Fibroblast of lung (primary cell): ENCODE results near the gene CC2D2B. TPM values are rescaled to one million over a fixed set of nuclear protein-coding genes. Genes with fewer than 3 reads are reported as not detected.
"Not testable (repeated sequence)": the region's sequence is repeated elsewhere in the genome, so short reads cannot be mapped to it uniquely, and the experiment has no call there.

ENCODE experiments used
- DNase-seq, 2 donors: peaks; one replicate each; pipeline versions ENCODE4 v3.0.0 to v3.0.0-alpha.2; 2010; ENCODE audit warnings: low read depth in 2 of 2
- H2AFZ ChIP-seq: 2 replicates; pipeline ENCODE4 v1.5.1; 2012; ENCODE audit warnings: low read length, control low read depth, inconsistent platforms
- H3K27ac ChIP-seq: 2 replicates; pipeline ENCODE4 v1.5.1; 2011; ENCODE audit warnings: low read length, control low read depth; ENCODE audit not compliant: insufficient read depth
- H3K27me3 ChIP-seq: 2 replicates; pipeline ENCODE4 v1.5.1; 2011; ENCODE audit warnings: mild to moderate bottlenecking, low read length; ENCODE audit not compliant: control insufficient read depth, insufficient read depth
- H3K36me3 ChIP-seq: 2 replicates; pipeline ENCODE4 v1.5.1; 2011; ENCODE audit warnings: low read length; ENCODE audit not compliant: control insufficient read depth, insufficient read depth
- H3K4me1 ChIP-seq: 2 replicates; pipeline ENCODE4 v1.5.1; 2011; ENCODE audit warnings: low read length; ENCODE audit not compliant: control insufficient read depth, insufficient read depth; ENCODE audit errors: extremely low read depth
- H3K4me2 ChIP-seq: 2 replicates; pipeline ENCODE4 v1.5.1; 2011; ENCODE audit warnings: low read length, control low read depth; ENCODE audit not compliant: insufficient read depth; ENCODE audit errors: extremely low read depth
- H3K4me3 ChIP-seq, 4 experiments: fragments of 200-600 bp in 1 of 4; sonication (generic) in 1 of 4; replicated peaks in 1 of 4; 2 replicates each; pipeline ENCODE4 v1.5.1; 2011 to 2016; ENCODE audit warnings: low read length in 4 of 4, low read depth in 3 of 4, mild to moderate bottlenecking in 3 of 4, control low read depth in 2 of 4, inconsistent platforms in 1 of 4, mixed read lengths in 1 of 4; ENCODE audit not compliant: insufficient read depth in 1 of 4; ENCODE audit errors: control extremely low read depth in 1 of 4
- H3K79me2 ChIP-seq: 2 replicates; pipeline ENCODE4 v1.5.1; 2012; ENCODE audit warnings: mild to moderate bottlenecking, low read length, inconsistent platforms; ENCODE audit not compliant: control insufficient read depth, insufficient read depth
- H3K9ac ChIP-seq: 2 replicates; pipeline ENCODE4 v1.5.1; 2011; ENCODE audit warnings: mild to moderate bottlenecking, low read length, control low read depth; ENCODE audit not compliant: insufficient read depth
- H3K9me3 ChIP-seq: 2 replicates; pipeline ENCODE4 v1.5.1; 2012; ENCODE audit warnings: low read depth, low read length; ENCODE audit not compliant: control insufficient read depth, insufficient read depth
- H4K20me1 ChIP-seq: 2 replicates; pipeline ENCODE4 v1.5.1; 2011; ENCODE audit warnings: low read length; ENCODE audit not compliant: control insufficient read depth, insufficient read depth; ENCODE audit errors: extremely low read depth
- EZH2 ChIP-seq: IDR thresholded peaks from 2 replicates; pipeline ENCODE4 v1.5.1; 2012; ENCODE audit warnings: low read length, control low read depth, mild to moderate bottlenecking; ENCODE audit errors: missing control alignments
- polyA plus RNA-seq, 2 donors: library from polyadenylated mRNA; depleted of rRNA in 1 of 2; stranded (reverse) in 1 of 2; unstranded in 1 of 2; fragments of >200 nt; gene quantifications; 2 replicates each; pipeline ENCODE4 v1.2.1, GENCODE V29; 2011 to 2012; ENCODE audit warnings: missing spikeins in 1 of 2
- total RNA-seq: library from RNA; depleted of rRNA; stranded (reverse); fragments of >200 nt; gene quantifications from 2 replicates; pipeline ENCODE4 v1.2.1, GENCODE V29; 2014
- TF ChIP-seq, protein P1 (sequence below), 2 donors: IDR thresholded peaks in 1 of 2; conservative IDR thresholded peaks in 1 of 2; 1 replicate in 1 of 2; 2 replicates in 1 of 2; pipeline ENCODE4 v1.5.1; 2011 to 2012; ENCODE audit warnings: low read length in 2 of 2, control low read depth in 1 of 2, inconsistent platforms in 1 of 2, low read depth in 1 of 2, mild to moderate bottlenecking in 1 of 2

CC2D2B gene
- total and polyA plus RNA-seq, 2 donors (not counting 1 experiment from before 2014, with no cell fraction given) = 0.33 TPM; not detected in 1

GRCh38 chr10:95873139-95873538 is 34.6 kb upstream of the CC2D2B start:
- no peak for TF ChIP-seq EZH2
- TF ChIP-seq, protein P1, sequence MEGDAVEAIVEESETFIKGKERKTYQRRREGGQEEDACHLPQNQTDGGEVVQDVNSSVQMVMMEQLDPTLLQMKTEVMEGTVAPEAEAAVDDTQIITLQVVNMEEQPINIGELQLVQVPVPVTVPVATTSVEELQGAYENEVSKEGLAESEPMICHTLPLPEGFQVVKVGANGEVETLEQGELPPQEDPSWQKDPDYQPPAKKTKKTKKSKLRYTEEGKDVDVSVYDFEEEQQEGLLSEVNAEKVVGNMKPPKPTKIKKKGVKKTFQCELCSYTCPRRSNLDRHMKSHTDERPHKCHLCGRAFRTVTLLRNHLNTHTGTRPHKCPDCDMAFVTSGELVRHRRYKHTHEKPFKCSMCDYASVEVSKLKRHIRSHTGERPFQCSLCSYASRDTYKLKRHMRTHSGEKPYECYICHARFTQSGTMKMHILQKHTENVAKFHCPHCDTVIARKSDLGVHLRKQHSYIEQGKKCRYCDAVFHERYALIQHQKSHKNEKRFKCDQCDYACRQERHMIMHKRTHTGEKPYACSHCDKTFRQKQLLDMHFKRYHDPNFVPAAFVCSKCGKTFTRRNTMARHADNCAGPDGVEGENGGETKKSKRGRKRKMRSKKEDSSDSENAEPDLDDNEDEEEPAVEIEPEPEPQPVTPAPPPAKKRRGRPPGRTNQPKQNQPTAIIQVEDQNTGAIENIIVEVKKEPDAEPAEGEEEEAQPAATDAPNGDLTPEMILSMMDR (conservative IDR thresholded peaks at IDR 0.05 in 1 of 2, IDR thresholded peaks at IDR 0.05 in 1 of 2; ENCODE audit: low read depth in 1 of 2, low read length in 2 of 2) = no peak
- H3K36me3 ChIP-seq = no peaks in the 10 kb centered on the region
- no peak overlapping the region for H3K4me3 ChIP-seq

GRCh38 chr10:95873651-95874050 is 34.1 kb upstream of the CC2D2B start:
- Histone ChIP-seq H4K20me1 (no peaks in the 10 kb centered on the region), H3K27ac (no peak overlapping the region), H3K4me1 (no peaks in the 10 kb centered on the region), H3K36me3 (no peaks in the 10 kb centered on the region), H3K27me3 (no peaks in the 10 kb centered on the region), H3K79me2 (no peaks in the 10 kb centered on the region), H3K9me3 (no peaks in the 10 kb centered on the region), H3K4me3 (no peak overlapping the region), H2AFZ (no peak overlapping the region), H3K4me2 (no peak overlapping the region), H3K9ac (no peak overlapping the region)
- no peak for DNase-seq
- TF ChIP-seq EZH2 = no peak
- TF ChIP-seq, protein P1 (conservative IDR thresholded peaks at IDR 0.05 in 1 of 2, IDR thresholded peaks at IDR 0.05 in 1 of 2; ENCODE audit: low read depth in 1 of 2, low read length in 2 of 2) = no peak

More at GRCh38 chr10:95873139-95873538, 34.6 kb upstream of the CC2D2B start:
- Histone ChIP-seq H3K79me2 (no peaks in the 10 kb centered on the region), H3K4me2 (no peak overlapping the region), H3K4me1 (no peaks in the 10 kb centered on the region), H2AFZ (no peak overlapping the region), H3K9ac (no peak overlapping the region), H3K9me3 (no peaks in the 10 kb centered on the region), H3K27ac (no peak overlapping the region), H4K20me1 (no peaks in the 10 kb centered on the region), H3K27me3 (no peaks in the 10 kb centered on the region)
- no peak for DNase-seq

- not testable (repeated sequence) for DNase-seq, H3K4me1 ChIP-seq, H3K27me3 ChIP-seq, H3K27ac ChIP-seq, H3K79me2 ChIP-seq, H3K9me3 ChIP-seq, H3K4me2 ChIP-seq, H2AFZ ChIP-seq, H3K4me3 ChIP-seq, H3K36me3 ChIP-seq, H3K9ac ChIP-seq, H4K20me1 ChIP-seq
Measured at GRCh38 chr10:95874783-95875182, 33.0 kb upstream of the CC2D2B start.
